CD4-positive, alpha-beta T cell treated with Interleukin-2 at 100 ng/mL for 4 hours (primary cell): ENCODE results near the gene CYP4A11.
"Not testable (repeated sequence)": the region's sequence is repeated elsewhere in the genome, so short reads cannot be mapped to it uniquely, and the experiment has no call there.

Experiments
- DNase-seq: peaks from one replicate; pipeline ENCODE4 v3.0.0-alpha.2; 2020; ENCODE audit warnings: low spot score

CYP4A11 gene

GRCh38 chr1:46927249-46927835 is 13.9 kb downstream of the CYP4A11 start:
- no peak for DNase-seq

GRCh38 chr1:46910790-46911189 is 30.5 kb downstream of the CYP4A11 start:
- no peak for DNase-seq

- no peak for DNase-seq
Observed at GRCh38 chr1:46903481-46903880, 37.8 kb downstream of the CYP4A11 start.

GRCh38 chr1:46900401-46900800 is 40.9 kb downstream of the CYP4A11 start:
- DNase-seq = no peak

GRCh38 chr1:46881656-46882055 is 59.6 kb downstream of the CYP4A11 start:
- DNase-seq = not testable (repeated sequence)
